Activated T-cell treated with anti-CD3 and anti-CD28 coated beads for 4 hours (primary cell): Measurements from ENCODE around the gene FIG4.
A peak's percentile ranks its signal among the peaks of the same experiment; 100 is the strongest.
"Not testable (repeated sequence)": the region's sequence is repeated elsewhere in the genome, so short reads cannot be mapped to it uniquely, and the experiment has no call there.

Experiments used
- DNase-seq: peaks from one replicate; pipeline ENCODE4 v3.0.0-alpha.2; 2020

The FIG4 gene

DNA sequence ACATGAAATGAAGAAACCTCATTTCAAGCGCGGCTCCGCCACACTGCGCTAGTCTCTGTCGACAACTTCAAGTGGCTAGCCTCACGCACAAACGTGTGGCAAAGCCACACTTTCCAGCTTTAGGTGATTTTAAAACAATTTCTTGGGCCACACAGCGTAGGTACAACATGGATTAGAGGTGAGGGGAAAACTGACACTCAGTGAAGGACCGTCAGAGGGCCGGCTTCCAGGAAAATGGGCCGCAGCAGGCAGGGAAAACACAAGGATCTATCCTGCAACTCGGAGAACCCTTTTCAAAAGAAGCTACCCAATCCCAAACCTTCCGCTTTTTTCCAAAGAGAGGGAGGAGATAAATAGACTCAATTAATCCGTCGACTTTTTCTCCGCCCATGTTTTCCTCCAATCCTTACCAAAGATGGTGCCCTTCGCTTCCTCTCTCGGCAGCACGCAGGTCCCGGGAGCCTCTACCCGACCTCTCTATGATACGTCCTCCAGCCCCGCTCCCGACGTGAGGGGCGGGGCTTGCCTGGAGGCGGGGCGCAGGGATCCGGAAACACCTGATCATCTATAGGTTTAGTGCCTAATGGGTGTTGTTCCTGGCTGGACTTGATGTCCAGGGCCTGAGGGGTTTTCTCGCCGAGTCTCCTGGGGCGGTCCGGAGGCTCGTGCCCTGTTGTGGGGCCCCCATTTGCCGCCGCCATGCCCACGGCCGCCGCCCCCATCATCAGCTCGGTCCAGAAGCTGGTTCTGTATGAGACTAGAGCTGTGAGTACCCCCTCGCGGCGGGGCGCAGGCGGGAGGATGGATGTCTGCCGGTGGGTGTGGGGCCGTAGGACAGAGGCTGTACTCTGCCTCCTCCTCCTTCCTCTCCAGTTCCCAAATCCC is at the start of gene FIG4, which contains the start of gene AK9:
Gene FIG4 (plus strand): TSS at position 560 of the 885 bp plus-strand sequence. CDS start 140 bp downstream, at position 700.
Gene AK9 (minus strand): TSS at position 466 of the 885 bp plus-strand sequence. CDS start 15,457 bp downstream, outside the sequence.
- peak; percentile 90 for DNase-seq

DNA sequence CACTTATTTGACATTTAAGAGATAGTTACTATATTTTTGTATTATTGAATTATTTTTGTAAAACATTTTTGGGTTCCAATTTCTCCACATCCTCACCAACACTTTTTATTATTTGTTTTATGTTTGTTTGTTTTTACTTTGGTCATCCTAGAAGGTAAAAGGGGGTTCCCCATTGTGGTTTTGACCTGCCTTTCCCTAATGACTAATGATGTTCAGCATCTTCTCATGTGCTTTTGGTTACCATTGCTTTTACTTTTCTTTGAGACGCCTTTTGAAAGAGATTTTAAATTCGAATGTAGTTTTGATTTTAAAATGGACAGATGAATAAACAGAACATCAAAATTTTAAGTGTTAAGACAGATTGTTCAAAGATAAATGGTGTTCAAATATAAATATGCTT is 47.0 kb upstream of the FIG4 start:
- no peak for DNase-seq

DNA sequence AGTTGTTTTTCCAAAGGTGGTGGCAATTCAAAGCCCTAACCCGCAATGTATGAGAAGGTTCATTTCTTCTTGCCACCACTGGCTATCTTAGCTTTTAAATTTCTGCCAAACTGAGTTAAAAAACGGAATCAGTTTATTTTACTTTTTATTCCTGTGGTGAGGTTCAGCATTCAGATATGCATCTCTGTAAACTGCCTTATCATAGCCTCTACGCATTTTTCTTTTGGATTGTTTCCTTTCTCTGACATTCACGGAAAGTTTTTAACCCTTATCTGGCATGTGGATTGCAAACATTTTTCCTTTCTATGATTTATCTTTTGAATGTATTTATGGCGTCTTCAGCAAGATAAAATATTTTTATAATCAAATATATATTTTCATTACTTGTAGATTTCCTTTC is 37.8 kb upstream of the FIG4 start:
- DNase-seq: no peak

DNA sequence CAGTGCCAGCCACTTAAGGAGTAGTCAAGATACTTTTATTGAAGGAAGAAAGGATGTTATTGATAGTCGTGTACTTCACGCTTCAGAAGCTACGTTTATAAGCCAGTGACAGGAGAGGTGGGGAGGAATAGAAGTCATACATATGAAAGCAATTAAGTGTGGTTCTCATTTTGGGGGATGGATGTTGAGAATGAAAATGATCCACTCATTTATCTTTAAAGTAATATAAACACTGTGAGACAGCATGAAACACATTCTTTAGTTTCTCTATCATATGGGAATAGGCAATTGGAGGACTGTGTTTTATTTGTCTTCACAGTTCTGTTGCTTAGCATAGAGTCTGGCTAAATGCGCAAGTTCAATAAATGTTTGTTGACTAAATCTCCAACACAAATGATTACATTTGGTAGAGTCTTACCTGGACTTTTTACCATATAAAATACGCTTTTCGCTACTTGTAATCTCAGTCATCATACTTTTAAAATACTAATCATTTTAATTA is 35.3 kb upstream of the FIG4 start:
- DNase-seq: no peak

DNA sequence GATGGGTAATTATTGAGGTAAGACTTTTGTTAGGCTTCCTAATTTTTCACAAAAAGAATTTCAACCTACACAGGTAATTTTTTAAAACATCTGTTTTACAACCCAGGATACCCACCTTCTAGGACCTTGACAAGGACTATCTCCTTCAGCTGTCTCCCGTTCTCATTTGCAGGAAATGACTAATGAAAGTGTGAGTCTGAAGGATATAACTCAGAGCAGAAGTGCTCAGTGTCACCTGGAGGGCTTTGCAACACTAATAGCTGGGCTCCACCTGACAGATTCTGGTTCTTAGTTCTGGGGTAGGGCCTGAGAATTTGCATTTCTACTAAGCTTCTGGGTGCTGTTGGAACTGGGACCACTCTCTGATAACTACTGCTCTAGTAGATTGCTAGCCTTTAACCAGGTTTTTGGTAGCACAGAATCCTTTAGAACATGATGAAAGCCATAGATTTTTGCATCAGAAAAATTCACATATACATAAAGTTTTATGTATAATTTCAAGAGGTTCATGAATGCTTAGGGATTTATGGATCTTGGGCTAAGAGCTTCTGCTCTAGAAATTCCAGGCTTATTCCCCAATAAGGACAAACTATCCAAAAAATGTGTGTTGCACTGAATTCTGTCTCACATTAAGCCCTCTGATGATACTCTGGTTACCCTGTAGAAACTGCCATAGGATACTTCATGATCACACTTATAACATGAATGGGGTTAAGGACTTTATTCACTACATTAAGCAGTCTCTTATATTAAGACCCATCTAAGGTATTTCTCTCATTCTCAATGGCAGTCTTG is 30.4 kb upstream of the FIG4 start:
- no peak for DNase-seq

DNA sequence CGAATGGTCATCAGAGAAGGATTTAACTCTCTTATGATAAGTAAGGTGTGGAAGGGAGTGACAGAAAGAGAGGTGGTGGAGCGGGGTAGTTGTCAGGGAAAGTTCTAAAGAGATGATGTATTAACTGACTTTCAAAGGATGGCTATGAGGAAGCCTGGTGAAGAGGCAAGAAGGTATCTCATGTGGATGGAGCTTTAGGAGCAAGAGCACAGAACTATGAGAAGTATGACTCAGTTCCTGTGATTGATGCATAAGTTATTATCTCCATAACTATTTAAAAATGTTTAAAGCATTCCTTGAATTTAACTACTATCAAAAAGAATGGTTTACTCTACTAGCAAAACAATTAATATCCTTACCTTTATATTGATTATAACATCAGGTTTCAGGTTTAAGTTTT is 28.9 kb upstream of the FIG4 start:
- no peak for DNase-seq

DNA sequence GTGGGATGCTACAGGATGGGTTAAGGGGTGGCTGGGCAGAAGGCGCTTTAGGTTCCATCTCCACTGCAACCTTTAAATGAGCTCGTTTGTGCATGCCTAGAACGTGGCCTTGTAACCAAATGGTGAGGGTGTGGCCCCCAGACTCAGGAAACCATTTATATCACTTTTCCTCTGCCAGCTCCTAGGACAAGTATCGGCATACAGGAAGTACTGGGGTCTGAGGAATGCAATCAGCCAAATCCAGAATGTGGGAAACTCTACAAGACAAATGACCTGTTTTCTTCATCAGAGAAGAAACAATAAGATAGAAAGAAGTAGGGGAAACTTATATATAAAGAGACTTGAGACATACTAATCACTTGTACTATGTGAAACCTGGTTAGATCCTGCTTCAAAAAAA is 21.3 kb upstream of the FIG4 start:
- DNase-seq: no peak

DNA sequence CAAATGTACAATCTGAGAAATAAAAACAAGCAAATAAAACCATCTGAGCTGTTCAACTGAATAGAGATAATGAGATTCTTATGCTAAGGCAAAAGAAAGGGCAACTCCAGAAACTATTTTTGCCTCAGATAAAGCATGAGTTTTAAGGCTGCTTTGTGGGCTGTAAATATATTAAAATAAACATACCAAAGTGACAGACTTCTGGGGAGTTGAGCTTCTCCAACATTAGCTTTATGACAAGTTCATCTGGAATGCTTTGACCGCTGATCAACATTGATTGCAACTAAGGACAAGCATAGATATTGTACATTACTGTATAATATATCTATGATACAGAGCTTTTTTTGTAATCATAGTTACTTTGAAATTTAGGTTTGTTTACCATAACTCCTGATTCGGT is 19.4 kb upstream of the FIG4 start:
- no peak for DNase-seq

DNA sequence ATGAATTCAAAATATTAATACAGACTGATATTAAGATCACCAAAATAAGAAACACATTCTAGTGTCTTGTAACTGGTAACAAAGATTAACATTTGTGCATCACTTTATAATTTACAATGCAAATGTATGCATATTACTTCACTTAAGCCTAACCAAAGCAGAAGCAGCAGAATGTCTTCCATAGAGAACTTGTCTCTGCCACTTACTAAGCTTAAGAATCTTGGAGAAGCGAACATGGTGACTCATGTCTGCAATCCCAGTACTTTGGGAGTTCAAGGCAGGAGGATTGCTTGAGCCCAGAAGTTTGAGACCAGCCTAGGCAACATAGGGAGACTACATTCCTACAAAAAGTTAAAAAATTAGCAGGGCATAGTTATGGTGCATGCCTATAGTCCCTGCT is 18.9 kb upstream of the FIG4 start:
- no peak for DNase-seq

DNA sequence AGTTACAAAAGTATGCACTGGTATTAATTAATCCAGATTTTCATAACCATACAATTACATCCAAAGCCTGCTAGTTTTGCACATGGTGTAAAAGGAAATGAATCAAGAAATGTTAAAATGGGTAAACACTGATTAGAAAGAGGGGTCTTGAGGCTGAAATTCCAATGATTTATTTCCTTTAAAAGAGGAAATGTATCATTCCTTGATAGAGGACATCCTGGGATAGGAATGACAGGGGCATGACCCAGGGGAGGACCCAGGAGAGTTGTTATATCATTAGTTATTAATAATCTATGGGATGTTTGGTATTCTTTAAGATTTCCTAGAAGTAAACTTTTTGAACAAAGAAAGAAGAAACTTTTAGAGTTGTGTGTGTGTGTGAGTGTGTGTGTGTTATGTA is 18.3 kb upstream of the FIG4 start:
- DNase-seq: no peak

DNA sequence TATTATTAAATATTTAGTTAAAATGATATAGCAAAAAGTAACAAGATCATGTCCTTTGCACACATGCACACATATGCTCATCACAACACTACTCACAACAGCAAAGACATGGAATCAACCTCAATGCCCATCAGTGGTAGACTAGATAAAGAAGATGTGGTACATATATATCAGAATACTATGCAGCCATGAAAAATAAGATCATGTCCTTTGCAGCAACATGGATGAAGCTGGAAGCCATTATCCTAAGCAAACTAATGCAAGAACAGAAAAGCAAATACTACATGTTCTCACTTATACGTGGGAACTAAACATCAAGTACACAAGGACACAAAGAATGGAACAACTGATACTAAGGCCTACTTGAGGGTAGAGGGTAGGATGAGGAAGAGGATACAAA is 14.4 kb upstream of the FIG4 start:
- DNase-seq: no peak

DNA sequence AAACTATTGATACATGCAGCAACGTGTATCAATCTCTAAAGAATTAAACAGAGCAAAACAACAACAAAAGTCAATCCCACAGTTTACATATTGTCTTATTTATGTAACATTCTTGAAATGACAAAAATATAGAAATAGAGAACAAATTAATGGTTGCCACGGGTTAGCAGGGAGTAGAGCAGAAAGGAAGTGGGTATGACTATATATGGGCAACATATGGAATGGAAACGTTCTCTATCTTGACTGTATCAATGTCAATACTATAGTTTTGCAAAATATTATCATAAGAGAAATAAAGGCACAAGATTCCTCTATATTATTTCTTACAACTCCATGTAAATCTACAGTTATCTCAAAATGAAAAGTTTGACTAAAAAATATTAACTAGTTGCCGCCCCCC is 12.9 kb upstream of the FIG4 start:
- no peak for DNase-seq

DNA sequence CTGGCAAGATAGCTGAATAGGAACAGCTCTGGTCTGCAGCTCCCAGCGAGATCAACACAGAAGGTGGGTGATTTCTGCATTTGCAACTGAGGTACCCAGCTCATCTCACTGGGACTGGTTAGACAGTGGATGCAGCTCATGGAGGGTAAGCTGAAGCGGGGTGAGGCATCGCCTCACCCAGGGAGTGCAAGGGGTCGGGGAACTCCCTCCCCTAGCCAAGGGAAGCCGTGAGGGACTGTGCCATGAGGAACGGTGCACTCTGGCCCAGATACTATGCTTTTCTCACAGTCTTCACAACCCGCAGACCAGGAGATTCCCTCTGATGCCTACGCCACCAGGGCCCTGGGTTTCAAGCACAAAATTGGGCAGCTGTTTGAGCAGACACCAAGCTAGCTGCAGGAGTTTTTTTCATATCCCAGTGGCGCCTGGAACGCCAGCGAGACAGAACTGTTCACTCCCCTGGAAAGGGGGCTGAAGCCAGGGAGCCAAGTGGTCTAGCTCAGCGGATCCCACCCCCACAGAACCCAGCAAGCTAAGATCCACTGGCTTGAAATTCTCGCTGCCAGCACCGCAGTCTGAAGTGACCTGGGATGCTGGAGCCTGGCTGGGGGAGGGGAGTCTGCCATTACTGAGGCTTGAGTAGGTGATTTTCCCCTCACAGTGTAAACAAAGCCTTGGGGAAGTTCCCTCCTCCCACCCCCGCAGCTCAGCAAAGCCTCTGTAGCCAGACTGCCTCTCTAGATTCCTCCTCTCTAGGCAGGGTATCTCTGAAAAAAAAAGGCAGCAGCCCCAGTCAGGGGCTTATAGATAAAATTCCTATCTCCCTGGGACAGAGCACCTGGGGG is 12.2 kb upstream of the FIG4 start:
- not testable (repeated sequence) for DNase-seq

DNA sequence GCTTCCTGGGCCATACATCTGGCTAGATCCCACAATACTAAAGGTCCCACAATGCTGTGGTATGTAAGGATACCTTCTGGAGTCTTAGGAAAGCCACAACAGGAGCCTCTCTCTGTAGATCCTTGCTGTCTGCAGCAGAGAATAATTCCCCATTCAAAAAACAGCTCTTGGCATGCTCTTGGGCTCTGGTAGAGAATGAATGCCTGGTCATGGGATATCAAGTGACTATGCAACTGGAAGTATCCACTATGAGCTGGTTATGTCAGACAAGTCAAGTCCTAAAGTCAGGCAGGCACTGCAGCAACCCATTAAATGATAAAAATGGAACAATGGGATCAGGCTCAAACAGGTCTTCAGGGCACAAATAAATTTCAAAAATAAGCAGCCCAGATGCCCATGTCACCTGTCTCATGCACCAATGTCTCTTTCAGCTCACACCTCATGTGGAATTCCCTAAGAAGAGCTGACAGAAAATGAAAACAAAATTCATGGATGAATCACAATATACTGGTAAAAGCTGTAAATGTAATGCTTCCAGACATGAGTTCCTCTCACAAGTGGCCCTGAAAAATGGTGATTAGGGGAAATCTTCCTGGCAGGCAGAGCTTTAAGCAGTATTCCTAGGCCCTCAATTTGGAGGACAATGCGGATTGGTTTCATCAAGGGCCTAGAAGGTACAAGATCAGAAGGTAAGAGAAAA is 4.4 kb upstream of the FIG4 start:
- DNase-seq: no peak

DNA sequence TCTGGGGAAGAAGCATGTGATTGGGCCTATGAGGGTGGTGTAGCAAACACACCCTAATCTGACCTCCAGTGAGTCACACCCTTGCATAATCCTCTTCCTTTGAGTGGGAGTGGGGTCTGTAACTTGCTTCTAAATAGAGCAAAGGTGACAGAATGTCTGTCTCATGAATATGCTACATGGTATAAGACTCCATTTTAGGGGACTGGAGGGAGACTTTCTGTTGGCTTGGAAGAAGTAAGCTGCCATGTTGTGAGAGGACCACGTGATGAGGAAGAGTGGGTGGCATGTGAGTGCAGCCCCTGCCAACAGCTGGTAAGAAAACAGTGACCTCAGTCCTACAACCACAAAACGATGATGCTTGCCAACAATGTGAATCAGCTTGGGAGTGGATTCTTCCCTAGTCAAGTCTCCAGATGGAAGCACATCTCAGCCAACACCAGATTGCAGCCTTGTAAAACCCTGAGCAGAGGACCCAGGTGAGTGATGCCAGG is 3.8 kb upstream of the FIG4 start:
- no peak for DNase-seq

DNA sequence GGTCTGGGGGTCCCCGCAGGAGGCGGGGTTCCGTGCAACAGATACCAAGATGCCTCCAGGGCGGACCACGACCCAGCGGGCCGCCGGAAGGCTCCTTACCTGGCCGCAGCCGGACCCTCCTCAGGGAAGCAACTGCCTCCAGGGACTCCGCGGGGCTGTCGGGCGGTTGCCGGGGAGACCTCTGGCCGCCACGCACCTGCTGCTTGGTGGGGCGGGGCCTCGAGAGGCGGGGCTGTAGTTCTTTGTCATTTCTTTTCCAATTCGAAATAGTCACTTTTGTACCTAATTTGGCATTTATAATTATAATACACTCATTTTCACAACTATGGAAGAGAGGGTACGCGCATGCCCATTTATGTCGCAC is 741 bp upstream of the FIG4 start:
- DNase-seq: peak; percentile 54

DNA sequence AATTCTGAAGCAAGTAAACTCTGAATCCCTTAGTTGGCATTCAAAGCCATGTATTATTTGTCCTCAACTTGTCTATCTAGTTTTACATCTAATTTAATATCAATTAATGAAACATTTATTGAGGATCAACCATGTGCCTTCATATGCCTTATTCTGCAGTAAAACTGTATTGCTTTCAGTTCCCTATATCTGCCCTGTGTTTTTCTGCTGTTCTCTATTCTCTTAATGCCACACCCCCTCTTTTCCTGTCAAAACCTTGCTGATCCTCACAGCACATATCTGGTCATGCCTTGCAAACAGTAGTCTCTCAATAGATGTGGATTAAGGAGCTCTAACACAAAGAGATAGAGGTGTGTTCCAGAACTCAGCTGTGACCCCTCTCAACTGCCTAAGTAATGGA is 2.0 kb downstream of the FIG4 start:
- DNase-seq: no peak

DNA sequence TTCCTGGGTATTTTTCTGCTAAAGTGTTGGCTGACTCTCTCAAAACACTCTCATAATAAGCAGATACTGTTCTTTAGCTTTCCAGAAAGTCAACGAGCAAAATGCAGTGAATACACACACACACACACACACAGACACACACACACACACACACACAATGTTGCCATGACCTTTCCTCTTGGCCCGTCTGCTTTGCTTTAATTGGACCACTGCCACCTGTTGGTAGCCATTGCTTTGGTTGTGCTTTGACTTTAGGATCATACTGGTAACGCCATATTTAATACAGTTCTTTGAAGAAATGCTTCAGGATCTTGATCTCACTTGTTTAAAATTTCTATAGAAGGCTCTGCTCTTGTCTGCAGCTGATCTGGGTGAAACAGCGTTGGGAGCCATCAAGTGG is 4.4 kb downstream of the FIG4 start:
- DNase-seq: no peak

DNA sequence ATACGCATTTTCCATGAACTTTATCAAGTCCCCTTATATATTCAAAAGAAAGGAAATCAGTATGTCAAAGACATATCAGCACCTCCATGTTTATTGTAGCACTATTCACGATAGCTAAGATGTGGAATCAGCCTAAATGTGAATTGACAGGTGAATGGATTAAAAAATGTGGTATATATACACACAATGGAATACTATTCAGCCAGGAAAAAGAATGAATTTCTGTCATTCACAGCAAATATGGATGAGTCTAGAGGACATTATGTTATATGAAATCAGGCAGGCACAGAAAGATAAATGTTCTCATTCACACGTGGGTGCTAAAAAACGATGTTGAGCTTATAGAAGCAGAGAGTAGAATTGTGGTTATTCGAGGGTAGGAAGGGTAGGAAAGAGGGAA is 5.3 kb downstream of the FIG4 start:
- no peak for DNase-seq

DNA sequence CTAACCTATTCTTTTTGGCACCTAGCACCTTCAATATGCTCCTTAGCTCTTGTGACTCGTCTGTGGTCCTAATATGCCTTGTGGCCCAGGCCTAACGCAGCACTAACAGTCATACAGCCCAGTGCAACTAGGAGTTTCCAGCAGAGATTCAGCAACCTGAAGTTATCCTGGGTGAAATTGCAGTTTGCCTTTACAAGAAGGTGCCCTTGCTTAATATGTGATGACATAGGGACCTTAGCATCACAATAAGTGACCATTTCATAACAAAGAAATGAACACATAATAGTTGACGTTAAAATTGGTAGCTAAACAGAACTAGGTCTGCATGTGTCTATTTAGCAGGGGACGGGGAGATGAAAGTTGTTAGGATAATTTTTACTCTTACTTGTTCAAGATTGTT is 10.1 kb downstream of the FIG4 start:
- no peak for DNase-seq

DNA sequence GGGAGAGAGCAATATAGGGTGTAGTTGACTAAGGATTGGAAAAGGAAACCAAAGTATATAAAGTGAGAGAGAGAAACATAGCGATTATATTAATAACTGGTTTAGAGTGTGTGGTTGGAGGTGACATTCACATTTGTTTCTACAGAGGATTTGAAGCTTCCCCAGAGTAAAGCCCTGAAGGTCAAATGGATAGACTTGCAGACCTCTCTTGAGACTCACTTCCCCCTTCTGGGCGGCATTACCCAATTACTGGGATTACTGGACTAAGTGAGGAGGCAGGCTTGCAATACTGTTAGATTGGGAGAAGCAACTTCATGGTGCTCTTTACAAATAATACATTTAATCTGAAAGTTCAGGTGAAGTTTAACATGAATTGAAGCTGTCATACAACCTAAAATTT is 10.7 kb downstream of the FIG4 start:
- no peak for DNase-seq

DNA sequence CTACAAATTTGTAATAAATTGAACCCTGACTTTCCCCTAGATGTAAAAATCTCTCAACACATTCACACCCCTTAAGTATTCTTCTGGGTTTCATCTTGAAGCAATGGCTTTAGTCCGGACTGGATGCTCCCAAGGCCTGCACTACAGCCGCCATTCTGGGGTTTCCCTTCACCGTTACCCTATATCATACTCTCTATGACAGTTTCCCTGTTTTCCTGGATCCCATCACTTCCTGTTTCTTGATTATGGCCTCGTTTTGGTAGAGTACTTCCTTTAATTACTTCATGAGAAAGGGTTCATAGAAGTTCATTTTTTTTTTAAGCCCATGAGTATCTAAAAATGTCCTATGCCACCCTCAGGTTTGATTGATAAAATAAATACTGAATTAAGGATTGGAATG is 11.7 kb downstream of the FIG4 start:
- no peak for DNase-seq
